Colonic mucosa (tissue), 4 donors: ENCODE measurements around the gene DSP. TPM values are rescaled to one million over a fixed set of nuclear protein-coding genes. Genes with fewer than 3 reads are reported as not detected.
A peak's percentile ranks its signal among the peaks of the same experiment; 100 is the strongest.

Experiments
- DNase-seq: peaks from one replicate; pipeline ENCODE4 v3.0.0-alpha.2; 2020
- H3K27ac ChIP-seq: fragments of 200-600 bp; one replicate; pipeline ENCODE4 v1.8.0; 2021
- H3K27me3 ChIP-seq: fragments of 200-600 bp; one replicate; pipeline ENCODE4 v1.8.0; 2021
- H3K36me3 ChIP-seq: fragments of 200-600 bp; one replicate; pipeline ENCODE4 v1.8.0; 2021
- H3K4me1 ChIP-seq: fragments of 200-600 bp; one replicate; pipeline ENCODE4 v1.8.0; 2021; ENCODE audit warnings: mild to moderate bottlenecking
- H3K4me3 ChIP-seq: fragments of 200-600 bp; one replicate; pipeline ENCODE4 v1.8.0; 2021
- H3K9ac ChIP-seq, 2 donors: one replicate each; pipeline ENCODE4 v1.7.0; 2013; ENCODE audit warnings: control low read depth in 2 of 2, low read depth in 2 of 2, low read length in 2 of 2
- H3K9me3 ChIP-seq: fragments of 200-600 bp; one replicate; pipeline ENCODE4 v1.8.0; 2021
- CTCF ChIP-seq: fragments of 200-600 bp; IDR thresholded peaks from one replicate; pipeline ENCODE4 v1.8.0; 2022; ENCODE audit warnings: antibody characterized with exemption, mild to moderate bottlenecking
- intact Hi-C: fragments of 100-400 bp; cut with DNase I; formaldehyde crosslinking; loops from one replicate; pipeline ENCODE4 v1.14.1; 2022
- total RNA-seq, 2 donors: library from RNA; stranded (reverse); fragmentation: NEBNext Ultra II Directional in 1 of 2; extraction: Animal tissue kit (Norgen Biotek cat#: 25700) in 1 of 2; gene quantifications; one replicate each; pipeline ENCODE4 v1.2.1, GENCODE V29; 2021
- donor health status: healthy.
- donor health status: DM: no; HTN: no; CAD: no.
- donor health status: DM: no; HTN: no; CAD: no.

DSP gene
- total RNA-seq, 2 donors from 2014 or later: 201 to 250 TPM

- Histone ChIP-seq H3K9me3 (no peaks in the 10 kb centered on the region), H3K27ac (no peak overlapping the region), H3K9ac (no peak overlapping the region), H3K27me3 (no peaks in the 10 kb centered on the region), H3K4me1 (no peaks in the 10 kb centered on the region), H3K4me3 (no peak overlapping the region), H3K36me3 (no peaks in the 10 kb centered on the region)
- no peak for TF ChIP-seq CTCF
- intact Hi-C loops: no loop called here
- no peak for DNase-seq
Observed at GRCh38 chr6:7588506-7588905, 47.0 kb downstream of the DSP start.

GRCh38 chr6:7589221-7589620, 47.8 kb downstream of the DSP start:
- H3K27ac ChIP-seq: no peak overlapping the region

DNA sequence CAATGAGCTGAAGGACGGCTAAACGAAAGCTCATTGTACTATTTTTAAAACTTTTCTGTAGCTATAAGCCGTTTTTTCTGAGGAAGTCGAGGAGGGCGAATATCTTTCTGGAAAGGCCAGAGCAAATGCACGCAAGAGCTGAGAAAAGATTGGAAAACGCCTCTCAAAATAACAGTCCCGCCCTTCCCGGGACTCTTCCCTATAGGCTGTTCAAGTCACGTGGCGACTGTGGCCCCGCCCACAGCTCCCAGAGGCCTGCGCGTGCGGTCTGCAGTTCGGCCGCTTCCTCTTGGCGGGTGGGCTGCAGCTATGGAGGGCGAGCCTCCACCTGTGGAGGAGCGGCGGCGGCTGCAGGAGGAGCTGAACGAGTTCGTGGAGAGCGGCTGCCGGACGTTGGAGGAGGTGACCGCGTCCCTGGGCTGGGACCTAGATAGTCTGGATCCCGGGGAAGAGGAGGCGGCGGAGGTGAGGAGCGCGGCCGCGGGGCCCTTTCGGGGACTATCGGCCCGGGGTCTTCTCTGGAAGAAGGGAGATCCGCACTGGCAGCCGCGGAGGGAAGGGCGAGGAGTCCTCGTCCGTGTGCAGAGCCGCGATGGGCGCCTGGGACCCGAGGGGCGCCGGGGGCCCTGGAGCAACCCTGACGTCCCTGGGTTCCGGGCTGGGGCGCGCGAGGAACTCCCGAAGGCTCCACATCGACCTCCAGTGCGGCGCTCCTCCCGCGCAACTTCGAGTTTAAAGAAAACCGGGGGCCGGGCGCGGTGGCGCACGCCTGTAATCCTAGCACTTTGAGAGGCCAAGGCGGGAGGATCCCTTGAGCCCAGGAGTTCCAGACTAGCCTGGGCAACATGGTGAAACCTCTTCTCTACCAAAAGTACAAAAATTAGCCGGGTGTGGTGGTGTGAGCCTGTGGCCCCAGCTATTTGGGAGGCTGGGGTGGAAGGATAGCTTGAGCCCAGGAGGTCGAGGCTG, 48.8 kb downstream of the DSP start, which contains the start of gene SNRNP48:
Gene SNRNP48, plus strand, starts transcription at position 250 of the 969 bp plus-strand sequence. Its CDS starts 60 bp downstream, at position 310.
- Histone ChIP-seq H3K9ac (peak within 1 kb of the TSS; percentile 67 to 97), H3K27me3 (no peaks in the 10 kb centered on the region), H3K27ac (peak within 1 kb of the TSS; percentile 64), H3K9me3 (no peaks in the 10 kb centered on the region), H3K4me1 (no peaks in the 10 kb centered on the region), H3K4me3 (peak within 1 kb of the TSS; percentile 94), H3K36me3 (no peaks in the 10 kb centered on the region)
- intact Hi-C loops: no loop called here
- peak; percentile 96 for DNase-seq
- no peak for TF ChIP-seq CTCF

More at GRCh38 chr6:7589221-7589620, 47.8 kb downstream of the DSP start:
- no peaks in the 10 kb centered on the region for H3K36me3 ChIP-seq
- H3K9ac ChIP-seq: no peak overlapping the region
- no peaks in the 10 kb centered on the region for H3K27me3 ChIP-seq
- intact Hi-C loops: no loop called here
- DNase-seq: no peak
- no peak overlapping the region for H3K4me3 ChIP-seq
- H3K4me1 ChIP-seq: no peaks in the 10 kb centered on the region
- no peaks in the 10 kb centered on the region for H3K9me3 ChIP-seq
- TF ChIP-seq CTCF: no peak

DNA sequence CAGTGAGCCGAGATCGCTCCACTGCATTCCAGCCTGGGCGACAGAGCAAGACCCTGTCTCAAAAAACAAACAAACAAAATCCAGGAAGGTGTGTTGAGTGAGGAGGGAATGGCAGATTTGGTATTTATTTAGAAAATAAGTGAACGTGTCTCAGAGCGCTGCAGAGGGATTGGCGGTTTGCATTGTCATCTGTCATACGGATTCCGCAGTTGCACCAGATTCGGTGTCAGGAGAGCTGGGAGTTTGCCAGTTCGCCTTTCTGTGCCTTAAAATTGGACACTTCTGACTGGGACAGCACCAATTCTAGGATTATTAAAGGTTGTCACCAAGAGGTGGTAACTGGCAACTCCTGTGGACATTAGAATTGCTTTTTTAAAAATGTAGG, 49.4 kb downstream of the DSP start:
- intact Hi-C loops: no loop called here
- Histone ChIP-seq H3K9me3 (no peaks in the 10 kb centered on the region), H3K27ac (no peak overlapping the region), H3K36me3 (no peaks in the 10 kb centered on the region), H3K4me3 (peak overlapping the region; percentile 94), H3K9ac (peak overlapping the region; percentile 67 to 97), H3K27me3 (no peaks in the 10 kb centered on the region), H3K4me1 (no peaks in the 10 kb centered on the region)
- no peak for TF ChIP-seq CTCF
- peak; percentile 28 for DNase-seq

DNA sequence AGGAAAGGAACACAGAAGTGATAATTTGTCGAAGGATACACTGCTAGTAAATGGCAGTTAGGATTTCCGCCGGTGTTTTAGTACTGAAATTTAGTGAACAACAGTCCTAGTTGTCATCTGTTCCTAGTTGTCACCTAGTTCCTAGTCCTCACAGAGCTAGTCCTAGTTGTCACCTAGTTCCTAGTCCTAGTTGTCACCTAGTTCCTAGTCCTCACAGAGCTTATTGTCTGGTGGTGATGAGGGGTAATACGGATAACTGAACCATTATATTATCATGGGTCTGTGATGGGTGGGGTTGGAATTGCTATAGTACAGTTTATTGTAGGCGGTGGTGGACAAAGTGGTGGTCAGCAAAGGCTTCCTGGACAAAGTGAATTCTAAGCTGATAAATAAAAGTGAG, 50.3 kb downstream of the DSP start:
- no peak for DNase-seq
- no peak for TF ChIP-seq CTCF
- no peaks in the 10 kb centered on the region for H3K27me3 ChIP-seq
- intact Hi-C loops: no loop called here
- no peak overlapping the region for H3K9ac ChIP-seq
- H3K27ac ChIP-seq: no peak overlapping the region
- H3K36me3 ChIP-seq: no peaks in the 10 kb centered on the region
- H3K9me3 ChIP-seq: no peaks in the 10 kb centered on the region
- no peak overlapping the region for H3K4me3 ChIP-seq
- H3K4me1 ChIP-seq: no peaks in the 10 kb centered on the region
